Breast epithelium (tissue), 4 donors: Measurements from ENCODE around the gene PSMA7. TPM values are rescaled to one million over a fixed set of nuclear protein-coding genes. Genes with fewer than 3 reads are reported as not detected.

Source experiments
- DNase-seq, 2 donors: peaks; one replicate each; pipeline ENCODE4 v3.0.0-alpha.2; 2019; ENCODE audit warnings: low spot score in 2 of 2
- H3K27ac ChIP-seq, 2 donors: fragments of 200-600 bp; sonication (generic) in 1 of 2; one replicate each; pipeline ENCODE4 v1.5.1; 2016 to 2019; ENCODE audit warnings: mild to moderate bottlenecking in 1 of 2
- H3K27me3 ChIP-seq, 2 donors: fragments of 200-600 bp; sonication (generic) in 1 of 2; one replicate each; pipeline versions ENCODE4 v1.5.1 to v1.6.0; 2017 to 2019; ENCODE audit warnings: control low read depth in 1 of 2, mild to moderate bottlenecking in 1 of 2
- H3K36me3 ChIP-seq: fragments of 200-600 bp; one replicate; pipeline ENCODE4 v1.5.1; 2019
- H3K4me1 ChIP-seq, 2 donors: fragments of 200-600 bp; sonication (generic); one replicate each; pipeline ENCODE4 v1.5.1; 2016 to 2019; ENCODE audit warnings: control low read depth in 1 of 2
- H3K4me3 ChIP-seq, 3 donors: fragments of 200-600 bp; sonication (generic); 1 replicate in 2 of 3; 2 replicates in 1 of 3; pipeline ENCODE4 v1.5.1; 2016 to 2019; ENCODE audit warnings: mild to moderate bottlenecking in 3 of 3, moderate library complexity in 2 of 3
- H3K9me3 ChIP-seq, 2 donors: fragments of 200-600 bp; sonication (generic) in 1 of 2; one replicate each; pipeline ENCODE4 v1.5.1; 2016 to 2019; ENCODE audit warnings: control low read depth in 1 of 2
- POLR2A ChIP-seq: fragments of 450-650 bp; IDR thresholded peaks from one replicate; pipeline ENCODE4 v1.6.1; 2016; ENCODE audit warnings: antibody characterized with exemption, mild to moderate bottlenecking, moderate library complexity
- POLR2AphosphoS5 ChIP-seq, 3 donors: sonication (generic); formaldehyde crosslinking; IDR thresholded peaks; one replicate each; pipeline ENCODE4 v1.6.1; 2017; ENCODE audit warnings: antibody characterized with exemption in 3 of 3
- intact Hi-C: fragments of 100-400 bp; cut with DNase I; formaldehyde crosslinking; loops from one replicate; pipeline ENCODE4 v1.15.1; 2023; ENCODE audit warnings: low total_unique reads
- total RNA-seq, 3 donors: library from RNA; depleted of rRNA; stranded (reverse); fragments of >200 nt; gene quantifications; one replicate each; pipeline ENCODE4 v1.1.0, GENCODE V29; 2016
- TF ChIP-seq, protein P1 (sequence below), 3 donors: fragments of 450-650 bp; IDR thresholded peaks; one replicate each; pipeline ENCODE4 v1.5.1; 2016 to 2017; ENCODE audit warnings: antibody characterized with exemption in 3 of 3, mild to moderate bottlenecking in 3 of 3, moderate library complexity in 3 of 3

The PSMA7 gene
- total RNA-seq, 3 donors from 2014 or later = 200 to 579 (median 380) TPM

- Histone ChIP-seq H3K36me3 (no peaks in the 10 kb centered on the region), H3K4me3 (no peak overlapping the region), H3K27ac (no peak overlapping the region), H3K27me3 (peaks cover 0 to 32% of the 10 kb centered on the region in 2 donors), H3K4me1 (no peaks in the 10 kb centered on the region), H3K9me3 (peaks cover 20 to 25% of the 10 kb centered on the region in 2 donors)
- TF ChIP-seq, protein P1, sequence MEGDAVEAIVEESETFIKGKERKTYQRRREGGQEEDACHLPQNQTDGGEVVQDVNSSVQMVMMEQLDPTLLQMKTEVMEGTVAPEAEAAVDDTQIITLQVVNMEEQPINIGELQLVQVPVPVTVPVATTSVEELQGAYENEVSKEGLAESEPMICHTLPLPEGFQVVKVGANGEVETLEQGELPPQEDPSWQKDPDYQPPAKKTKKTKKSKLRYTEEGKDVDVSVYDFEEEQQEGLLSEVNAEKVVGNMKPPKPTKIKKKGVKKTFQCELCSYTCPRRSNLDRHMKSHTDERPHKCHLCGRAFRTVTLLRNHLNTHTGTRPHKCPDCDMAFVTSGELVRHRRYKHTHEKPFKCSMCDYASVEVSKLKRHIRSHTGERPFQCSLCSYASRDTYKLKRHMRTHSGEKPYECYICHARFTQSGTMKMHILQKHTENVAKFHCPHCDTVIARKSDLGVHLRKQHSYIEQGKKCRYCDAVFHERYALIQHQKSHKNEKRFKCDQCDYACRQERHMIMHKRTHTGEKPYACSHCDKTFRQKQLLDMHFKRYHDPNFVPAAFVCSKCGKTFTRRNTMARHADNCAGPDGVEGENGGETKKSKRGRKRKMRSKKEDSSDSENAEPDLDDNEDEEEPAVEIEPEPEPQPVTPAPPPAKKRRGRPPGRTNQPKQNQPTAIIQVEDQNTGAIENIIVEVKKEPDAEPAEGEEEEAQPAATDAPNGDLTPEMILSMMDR (IDR thresholded peaks at IDR 0.05) = no peak
- no peak for TF ChIP-seq POLR2A
- TF ChIP-seq POLR2AphosphoS5 (IDR thresholded peaks at IDR 0.05) = no peak
- no peak for DNase-seq
- intact Hi-C loops = no loop called here
Measured at GRCh38 chr20:62114894-62115293, 28.3 kb downstream of the PSMA7 start.

DNA sequence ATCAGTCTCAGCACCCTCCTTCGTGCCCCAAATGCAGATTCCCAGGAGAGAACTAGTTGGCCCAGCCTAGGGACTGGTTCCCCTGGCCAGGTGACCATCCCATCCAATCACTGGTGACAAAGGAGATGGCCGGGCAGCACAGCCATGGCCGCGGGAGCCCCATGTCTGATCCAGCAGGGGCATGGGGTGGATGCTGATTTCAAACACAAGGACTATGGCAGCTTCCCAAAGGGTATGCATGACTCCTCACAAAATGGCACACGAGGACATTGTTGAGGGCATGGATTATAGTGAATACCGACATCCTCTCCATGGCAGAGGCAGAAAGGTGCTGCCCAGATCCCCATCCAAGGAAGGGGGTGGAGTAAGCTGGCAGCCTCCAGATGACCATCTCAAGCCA, 30.8 kb downstream of the PSMA7 start:
- no peaks in the 10 kb centered on the region for H3K36me3 ChIP-seq
- H3K27me3 ChIP-seq = peaks cover 0 to 15% of the 10 kb centered on the region in 2 donors
- TF ChIP-seq, protein P1 (IDR thresholded peaks at IDR 0.05) = no peak
- TF ChIP-seq POLR2AphosphoS5 (IDR thresholded peaks at IDR 0.05) (no peak), POLR2A (no peak)
- H3K27ac ChIP-seq = no peak overlapping the region
- no peaks in the 10 kb centered on the region for H3K4me1 ChIP-seq
- H3K4me3 ChIP-seq = no peak overlapping the region
- intact Hi-C loops = no loop called here
- no peak for DNase-seq
- H3K9me3 ChIP-seq = peaks cover 43 to 46% of the 10 kb centered on the region in 2 donors

DNA sequence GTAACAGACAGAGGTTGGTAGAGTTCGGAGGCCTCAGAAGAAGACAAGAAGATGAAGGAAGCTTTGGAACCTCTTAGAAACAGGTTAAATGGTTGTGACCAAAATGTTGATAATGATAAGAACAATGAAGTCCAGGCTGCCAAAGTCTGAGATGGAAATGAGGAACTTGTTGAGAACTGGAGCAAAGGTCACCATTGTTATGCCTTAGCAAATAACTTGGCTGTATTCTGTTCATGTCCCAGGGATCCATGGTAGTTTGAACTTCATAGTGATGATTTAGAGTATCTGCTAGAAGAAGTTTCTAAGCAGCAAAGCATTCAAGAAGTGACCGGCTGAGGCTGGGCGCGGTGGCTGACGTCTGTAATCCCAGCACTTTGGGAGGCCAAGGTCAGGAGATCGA, 32.0 kb downstream of the PSMA7 start:
- TF ChIP-seq POLR2AphosphoS5 (IDR thresholded peaks at IDR 0.05) = no peak
- TF ChIP-seq POLR2A = no peak
- TF ChIP-seq, protein P1 (IDR thresholded peaks at IDR 0.05) = no peak
- H3K4me1 ChIP-seq = no peaks in the 10 kb centered on the region
- DNase-seq = no peak
- no peaks in the 10 kb centered on the region for H3K36me3 ChIP-seq
- intact Hi-C loops = no loop called here
- peaks cover 49 to 52% of the 10 kb centered on the region in 2 donors for H3K9me3 ChIP-seq
- H3K4me3 ChIP-seq = no peak overlapping the region
- peaks cover 0 to 5% of the 10 kb centered on the region in 2 donors for H3K27me3 ChIP-seq
- H3K27ac ChIP-seq = no peak overlapping the region

- DNase-seq = no peak
- H3K4me1 ChIP-seq = no peaks in the 10 kb centered on the region
- H3K27ac ChIP-seq = no peak overlapping the region
- H3K36me3 ChIP-seq = no peaks in the 10 kb centered on the region
- peaks cover 0 to 9% of the 10 kb centered on the region in 2 donors for H3K27me3 ChIP-seq
- TF ChIP-seq POLR2A (no peak), POLR2AphosphoS5 (IDR thresholded peaks at IDR 0.05) (no peak)
- TF ChIP-seq, protein P1 (IDR thresholded peaks at IDR 0.05) = no peak
- peaks cover 45 to 50% of the 10 kb centered on the region in 2 donors for H3K9me3 ChIP-seq
- intact Hi-C loops = no loop called here
- no peak overlapping the region for H3K4me3 ChIP-seq
Measured at GRCh38 chr20:62105592-62105991, 37.6 kb downstream of the PSMA7 start.

DNA sequence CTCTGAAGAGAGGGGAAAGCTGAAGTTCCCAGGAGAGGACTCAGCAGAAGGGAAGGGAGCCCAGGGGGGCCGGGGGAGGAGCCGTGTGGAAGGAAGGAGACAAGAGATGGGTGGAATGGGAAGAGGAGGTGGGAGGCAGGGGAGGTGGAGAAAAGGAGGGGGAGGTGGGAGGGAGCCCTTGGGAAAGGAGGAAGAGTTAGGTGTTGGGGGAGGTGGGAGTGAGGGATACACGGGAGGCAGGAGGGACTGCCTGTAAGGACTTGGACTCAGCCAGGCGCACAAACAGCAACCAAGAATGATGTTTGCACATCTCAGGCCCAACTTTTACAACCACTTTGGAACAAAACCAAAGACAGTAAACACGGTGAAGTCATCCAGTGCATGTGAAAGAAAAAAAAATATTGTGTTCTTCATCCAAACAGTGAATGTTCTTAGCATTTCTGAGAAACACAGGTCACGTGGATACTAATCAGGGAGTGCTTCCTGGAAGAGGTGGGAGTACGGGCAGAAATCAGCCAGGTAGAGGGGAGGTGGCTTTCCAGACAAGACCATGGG, 38.3 kb downstream of the PSMA7 start:
- no peak overlapping the region for H3K4me3 ChIP-seq
- no peaks in the 10 kb centered on the region for H3K36me3 ChIP-seq
- no peak overlapping the region for H3K27ac ChIP-seq
- TF ChIP-seq POLR2A = no peak
- TF ChIP-seq, protein P1 (IDR thresholded peaks at IDR 0.05) = no peak
- no peak for TF ChIP-seq POLR2AphosphoS5 (IDR thresholded peaks at IDR 0.05)
- intact Hi-C loops = no loop called here
- H3K9me3 ChIP-seq = peaks cover 46 to 53% of the 10 kb centered on the region in 2 donors
- DNase-seq = no peak
- peaks cover 0 to 9% of the 10 kb centered on the region in 2 donors for H3K27me3 ChIP-seq
- no peaks in the 10 kb centered on the region for H3K4me1 ChIP-seq
